Measurements from ENCODE around the gene VSTM4. TPM values are rescaled to one million over a fixed set of nuclear protein-coding genes. Genes with fewer than 3 reads are reported as not detected.

Gene VSTM4
- polyA plus RNA-seq, 1 of the 3 experiments (the other 2 are of a cell fraction) = 0.39 TPM

- H4K20me1 ChIP-seq (ENCODE audit: insufficient read depth) = no peaks in the 10 kb centered on the region
- no peaks in the 10 kb centered on the region for H3K9me3 ChIP-seq
- no peaks in the 10 kb centered on the region for H3K36me3 ChIP-seq (replicated peaks in 1 of 2; ENCODE audit: control insufficient read depth in 1 of 2, insufficient read depth in 2 of 2, low read length in 1 of 2)
- no peak overlapping the region for H3K9ac ChIP-seq
- H3K4me3 ChIP-seq (ENCODE audit: low read depth in 2 of 2, low read length in 1 of 2) = no peak overlapping the region
- H3K9me2 ChIP-seq = no peaks in the 10 kb centered on the region
- POLR2A ChIA-PET = no interaction called here
- CTCF ChIA-PET = no interaction called here
- H3F3A ChIP-seq (replicated peaks; ENCODE audit: insufficient read depth) = no peaks in the 10 kb centered on the region
- no peaks in the 10 kb centered on the region for H3K27me3 ChIP-seq (ENCODE audit: insufficient read depth)
- no peak for TF ChIP-seq RXRA (IDR thresholded peaks at IDR 0.05; ENCODE audit: borderline replicate concordance, low read depth)
- TF ChIP-seq, protein P1, sequence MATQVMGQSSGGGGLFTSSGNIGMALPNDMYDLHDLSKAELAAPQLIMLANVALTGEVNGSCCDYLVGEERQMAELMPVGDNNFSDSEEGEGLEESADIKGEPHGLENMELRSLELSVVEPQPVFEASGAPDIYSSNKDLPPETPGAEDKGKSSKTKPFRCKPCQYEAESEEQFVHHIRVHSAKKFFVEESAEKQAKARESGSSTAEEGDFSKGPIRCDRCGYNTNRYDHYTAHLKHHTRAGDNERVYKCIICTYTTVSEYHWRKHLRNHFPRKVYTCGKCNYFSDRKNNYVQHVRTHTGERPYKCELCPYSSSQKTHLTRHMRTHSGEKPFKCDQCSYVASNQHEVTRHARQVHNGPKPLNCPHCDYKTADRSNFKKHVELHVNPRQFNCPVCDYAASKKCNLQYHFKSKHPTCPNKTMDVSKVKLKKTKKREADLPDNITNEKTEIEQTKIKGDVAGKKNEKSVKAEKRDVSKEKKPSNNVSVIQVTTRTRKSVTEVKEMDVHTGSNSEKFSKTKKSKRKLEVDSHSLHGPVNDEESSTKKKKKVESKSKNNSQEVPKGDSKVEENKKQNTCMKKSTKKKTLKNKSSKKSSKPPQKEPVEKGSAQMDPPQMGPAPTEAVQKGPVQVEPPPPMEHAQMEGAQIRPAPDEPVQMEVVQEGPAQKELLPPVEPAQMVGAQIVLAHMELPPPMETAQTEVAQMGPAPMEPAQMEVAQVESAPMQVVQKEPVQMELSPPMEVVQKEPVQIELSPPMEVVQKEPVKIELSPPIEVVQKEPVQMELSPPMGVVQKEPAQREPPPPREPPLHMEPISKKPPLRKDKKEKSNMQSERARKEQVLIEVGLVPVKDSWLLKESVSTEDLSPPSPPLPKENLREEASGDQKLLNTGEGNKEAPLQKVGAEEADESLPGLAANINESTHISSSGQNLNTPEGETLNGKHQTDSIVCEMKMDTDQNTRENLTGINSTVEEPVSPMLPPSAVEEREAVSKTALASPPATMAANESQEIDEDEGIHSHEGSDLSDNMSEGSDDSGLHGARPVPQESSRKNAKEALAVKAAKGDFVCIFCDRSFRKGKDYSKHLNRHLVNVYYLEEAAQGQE (IDR thresholded peaks at IDR 0.05; ENCODE audit: low read depth, low read length) = no peak
- TF ChIP-seq ELF1 (IDR thresholded peaks at IDR 0.05) = no peak
- no peak overlapping the region for H2AFZ ChIP-seq (ENCODE audit: low read depth)
- peaks cover 0 to 24% of the 10 kb centered on the region in 2 experiments; a peak in 1 of 4 replicates for H3K4me1 ChIP-seq (ENCODE audit: control insufficient read depth in 1 of 2, insufficient read depth in 2 of 2, low read depth in 1 of 2, low read length in 1 of 2)
- 21% methylated on average over 2 of the region's 2 CpGs for WGBS (ENCODE audit: low lambda C conversion rate)
- no peaks in the 10 kb centered on the region for H3K79me2 ChIP-seq (ENCODE audit: insufficient read depth)
- H3K4me2 ChIP-seq = no peak overlapping the region
- no peak overlapping the region for H3K27ac ChIP-seq (ENCODE audit: low read depth in 2 of 2, low read length in 1 of 2)
- DNase-seq = no peak
Observed at GRCh38 chr10:49050366-49050765, 65.0 kb downstream of the VSTM4 start.

DNA sequence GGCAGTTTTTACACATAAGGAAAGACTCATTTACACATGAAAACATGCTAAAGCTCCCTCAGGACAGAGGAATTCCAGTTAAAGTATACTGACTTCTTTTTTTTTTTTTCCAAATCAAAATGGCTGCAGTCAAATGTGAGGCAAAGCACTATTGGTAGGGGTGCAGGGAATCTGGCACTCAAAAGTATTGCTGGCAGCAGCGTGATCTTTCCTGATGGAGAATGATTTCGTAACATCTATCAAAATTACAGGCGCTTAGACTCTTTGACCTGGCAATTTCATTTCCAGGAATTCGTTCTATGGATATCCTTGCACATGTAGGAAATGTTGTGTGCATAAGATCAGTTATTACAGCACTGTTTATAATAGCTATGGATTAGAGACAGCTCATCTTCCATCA, 65.7 kb downstream of the VSTM4 start:
- H4K20me1 ChIP-seq (ENCODE audit: insufficient read depth) = no peaks in the 10 kb centered on the region
- no peak for DNase-seq
- no peak overlapping the region for H2AFZ ChIP-seq (ENCODE audit: low read depth)
- no peak overlapping the region for H3K9ac ChIP-seq
- WGBS (ENCODE audit: low lambda C conversion rate) = 62% methylated on average over 4 of the region's 4 CpGs
- TF ChIP-seq JUND (IDR thresholded peaks at IDR 0.05) (no peak), NRF1 (IDR thresholded peaks at IDR 0.05; ENCODE audit: low read depth, low read length) (no peak), EZH2phosphoT487 (IDR thresholded peaks at IDR 0.05; ENCODE audit: borderline replicate concordance, low read depth) (no peak), MXI1 (IDR thresholded peaks at IDR 0.05; ENCODE audit: low read depth, low read length) (no peak), RFX5 (IDR thresholded peaks at IDR 0.05; ENCODE audit: low read length) (no peak), MEF2A (IDR thresholded peaks at IDR 0.05; ENCODE audit: borderline replicate concordance, low read depth) (no peak), FOXM1 (IDR thresholded peaks at IDR 0.05; ENCODE audit: low read depth) (no peak), USF2 (IDR thresholded peaks at IDR 0.05; ENCODE audit: borderline replicate concordance, low read depth, low read length) (no peak)
- TF ChIP-seq, protein P1 (IDR thresholded peaks at IDR 0.05; ENCODE audit: low read depth, low read length) = no peak
- TF ChIP-seq, protein P2, sequence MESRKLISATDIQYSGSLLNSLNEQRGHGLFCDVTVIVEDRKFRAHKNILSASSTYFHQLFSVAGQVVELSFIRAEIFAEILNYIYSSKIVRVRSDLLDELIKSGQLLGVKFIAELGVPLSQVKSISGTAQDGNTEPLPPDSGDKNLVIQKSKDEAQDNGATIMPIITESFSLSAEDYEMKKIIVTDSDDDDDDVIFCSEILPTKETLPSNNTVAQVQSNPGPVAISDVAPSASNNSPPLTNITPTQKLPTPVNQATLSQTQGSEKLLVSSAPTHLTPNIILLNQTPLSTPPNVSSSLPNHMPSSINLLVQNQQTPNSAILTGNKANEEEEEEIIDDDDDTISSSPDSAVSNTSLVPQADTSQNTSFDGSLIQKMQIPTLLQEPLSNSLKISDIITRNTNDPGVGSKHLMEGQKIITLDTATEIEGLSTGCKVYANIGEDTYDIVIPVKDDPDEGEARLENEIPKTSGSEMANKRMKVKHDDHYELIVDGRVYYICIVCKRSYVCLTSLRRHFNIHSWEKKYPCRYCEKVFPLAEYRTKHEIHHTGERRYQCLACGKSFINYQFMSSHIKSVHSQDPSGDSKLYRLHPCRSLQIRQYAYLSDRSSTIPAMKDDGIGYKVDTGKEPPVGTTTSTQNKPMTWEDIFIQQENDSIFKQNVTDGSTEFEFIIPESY (IDR thresholded peaks at IDR 0.05; ENCODE audit: borderline replicate concordance, low read depth) = no peak
- CTCF ChIA-PET = no interaction called here
- no peaks in the 10 kb centered on the region for H3K79me2 ChIP-seq (ENCODE audit: insufficient read depth)
- no peaks in the 10 kb centered on the region for H3K27me3 ChIP-seq (ENCODE audit: insufficient read depth)
- H3F3A ChIP-seq (replicated peaks; ENCODE audit: insufficient read depth) = no peaks in the 10 kb centered on the region
- no peak overlapping the region for H3K27ac ChIP-seq (ENCODE audit: low read depth in 2 of 2, low read length in 1 of 2)
- no peaks in the 10 kb centered on the region for H3K36me3 ChIP-seq (replicated peaks in 1 of 2; ENCODE audit: control insufficient read depth in 1 of 2, insufficient read depth in 2 of 2, low read length in 1 of 2)
- H3K9me3 ChIP-seq = no peaks in the 10 kb centered on the region
- H3K4me2 ChIP-seq = no peak overlapping the region
- peaks cover 0 to 17% of the 10 kb centered on the region in 2 experiments; a peak in 1 of 4 replicates for H3K4me1 ChIP-seq (ENCODE audit: control insufficient read depth in 1 of 2, insufficient read depth in 2 of 2, low read depth in 1 of 2, low read length in 1 of 2)
- H3K4me3 ChIP-seq (ENCODE audit: low read depth in 2 of 2, low read length in 1 of 2) = no peak overlapping the region
- POLR2A ChIA-PET = no interaction called here
- H3K9me2 ChIP-seq = no peaks in the 10 kb centered on the region
